GM18868 (cell line): ENCODE results near the gene MAP3K6.

Experiments used
- ATAC-seq: cut with Tn5 transposase; IDR thresholded peaks from one replicate; pipeline ENCODE4 v1.9.1; 2021; ENCODE audit warnings: mild to moderate bottlenecking, moderate library complexity; ENCODE audit not compliant: unreplicated experiment

The MAP3K6 gene

GRCh38 chr1:27374362-27375086 is 7.8 kb upstream of the MAP3K6 start, which contains the start of gene FCN3:
Gene FCN3 (minus strand): TSS chr1:27374824. CDS start chr1:27374818, 6 bp downstream.
- ATAC-seq = no peak

GRCh38 chr1:27372808-27373690 is 6.3 kb upstream of the MAP3K6 start:
- no peak for ATAC-seq

GRCh38 chr1:27372022-27372807 is 5.5 kb upstream of the MAP3K6 start:
- ATAC-seq = no peak

GRCh38 chr1:27368869-27369582 is 2.3 kb upstream of the MAP3K6 start:
- no peak for ATAC-seq

GRCh38 chr1:27367160-27367650 is 444 bp upstream of the MAP3K6 start:
- no peak for ATAC-seq

GRCh38 chr1:27366113-27366410 is 699 bp downstream of the MAP3K6 start:
- no peak for ATAC-seq

GRCh38 chr1:27365372-27366112 is 1.2 kb downstream of the MAP3K6 start:
- ATAC-seq = no peak

GRCh38 chr1:27364696-27365371 is 1.9 kb downstream of the MAP3K6 start:
- no peak for ATAC-seq

- no peak for ATAC-seq
Observed at GRCh38 chr1:27363766-27364695, 2.7 kb downstream of the MAP3K6 start.

- no peak for ATAC-seq
Observed at GRCh38 chr1:27361553-27361952, 5.2 kb downstream of the MAP3K6 start.

- ATAC-seq = no peak
Observed at GRCh38 chr1:27361044-27361402, 5.7 kb downstream of the MAP3K6 start.

- ATAC-seq = no peak
Observed at GRCh38 chr1:27360159-27361043, 6.4 kb downstream of the MAP3K6 start.

GRCh38 chr1:27359822-27360158 is 7.0 kb downstream of the MAP3K6 start:
- no peak for ATAC-seq

GRCh38 chr1:27358928-27359313 is 7.8 kb downstream of the MAP3K6 start:
- no peak for ATAC-seq

GRCh38 chr1:27358038-27358927 is 8.5 kb downstream of the MAP3K6 start:
- no peak for ATAC-seq

GRCh38 chr1:27357281-27358037 is 9.3 kb downstream of the MAP3K6 start:
- no peak for ATAC-seq
